Fibroblast of lung (primary cell): Measurements from ENCODE around the gene TEX29.

Experiments
- EZH2 ChIP-seq: IDR thresholded peaks from 2 replicates; pipeline ENCODE4 v1.5.1; 2012; ENCODE audit warnings: low read length, control low read depth, mild to moderate bottlenecking; ENCODE audit errors: missing control alignments
- TF ChIP-seq, protein P1 (sequence below), 2 donors: IDR thresholded peaks in 1 of 2; conservative IDR thresholded peaks in 1 of 2; 1 replicate in 1 of 2; 2 replicates in 1 of 2; pipeline ENCODE4 v1.5.1; 2011 to 2012; ENCODE audit warnings: low read length in 2 of 2, control low read depth in 1 of 2, inconsistent platforms in 1 of 2, low read depth in 1 of 2, mild to moderate bottlenecking in 1 of 2

DNA sequence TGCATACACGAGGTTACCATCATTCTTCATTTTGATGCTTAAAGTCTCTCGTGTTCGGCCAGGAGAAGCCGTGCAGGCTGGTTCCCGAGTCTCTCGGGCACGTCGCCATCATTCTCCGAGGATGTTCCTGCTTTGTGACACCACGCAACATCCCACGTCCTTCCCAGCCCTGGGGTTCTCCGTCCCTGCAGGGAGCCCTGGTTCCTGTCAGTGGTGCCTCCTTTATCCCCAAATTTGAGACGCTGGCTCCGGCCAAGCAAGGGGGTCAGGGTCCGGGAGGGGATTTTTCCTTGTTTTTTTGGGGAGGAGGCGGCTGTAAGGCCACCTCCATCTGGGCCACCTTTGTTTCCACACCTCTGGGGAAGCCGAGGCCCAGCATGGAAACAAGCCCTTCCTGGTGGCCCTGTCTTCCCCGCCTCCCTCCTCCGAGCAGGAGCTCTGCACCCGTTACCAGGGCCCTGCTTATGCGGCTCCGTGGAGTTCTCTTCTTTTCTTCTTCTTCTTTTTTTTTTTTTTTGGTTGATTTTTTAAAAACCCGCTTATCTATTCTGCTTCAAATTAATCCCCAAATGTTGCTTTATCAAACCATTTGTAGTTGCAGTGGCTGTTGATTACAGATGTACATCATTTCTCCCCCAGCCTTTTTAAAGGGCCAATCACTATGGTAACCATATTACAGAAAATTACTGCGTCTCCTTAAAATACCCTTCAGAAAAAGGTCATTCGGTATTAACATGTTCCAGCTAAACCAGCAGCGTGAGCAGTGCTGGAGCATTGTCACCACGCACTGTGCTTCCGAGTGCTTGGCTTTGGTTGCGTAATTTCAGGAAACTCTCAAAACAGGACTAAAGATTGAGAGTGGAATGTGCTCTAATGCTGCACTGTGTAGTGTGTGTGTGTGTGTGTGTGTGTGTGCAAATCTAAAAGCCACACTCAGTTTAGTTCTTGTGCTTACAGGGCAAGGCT, 50.4 kb downstream of the TEX29 start:
- TF ChIP-seq, protein P1, sequence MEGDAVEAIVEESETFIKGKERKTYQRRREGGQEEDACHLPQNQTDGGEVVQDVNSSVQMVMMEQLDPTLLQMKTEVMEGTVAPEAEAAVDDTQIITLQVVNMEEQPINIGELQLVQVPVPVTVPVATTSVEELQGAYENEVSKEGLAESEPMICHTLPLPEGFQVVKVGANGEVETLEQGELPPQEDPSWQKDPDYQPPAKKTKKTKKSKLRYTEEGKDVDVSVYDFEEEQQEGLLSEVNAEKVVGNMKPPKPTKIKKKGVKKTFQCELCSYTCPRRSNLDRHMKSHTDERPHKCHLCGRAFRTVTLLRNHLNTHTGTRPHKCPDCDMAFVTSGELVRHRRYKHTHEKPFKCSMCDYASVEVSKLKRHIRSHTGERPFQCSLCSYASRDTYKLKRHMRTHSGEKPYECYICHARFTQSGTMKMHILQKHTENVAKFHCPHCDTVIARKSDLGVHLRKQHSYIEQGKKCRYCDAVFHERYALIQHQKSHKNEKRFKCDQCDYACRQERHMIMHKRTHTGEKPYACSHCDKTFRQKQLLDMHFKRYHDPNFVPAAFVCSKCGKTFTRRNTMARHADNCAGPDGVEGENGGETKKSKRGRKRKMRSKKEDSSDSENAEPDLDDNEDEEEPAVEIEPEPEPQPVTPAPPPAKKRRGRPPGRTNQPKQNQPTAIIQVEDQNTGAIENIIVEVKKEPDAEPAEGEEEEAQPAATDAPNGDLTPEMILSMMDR (conservative IDR thresholded peaks at IDR 0.05 in 1 of 2, IDR thresholded peaks at IDR 0.05 in 1 of 2; ENCODE audit: low read depth in 1 of 2, low read length in 2 of 2): no peak
- no peak for TF ChIP-seq EZH2
